H9 (cell line): Measurements from ENCODE around the gene ZDHHC13. TPM values are rescaled to one million over a fixed set of nuclear protein-coding genes. Genes with fewer than 3 reads are reported as not detected.

Experiments
- DNase-seq: peaks from one replicate; pipeline ENCODE4 v3.0.0-alpha.2; 2017
- H2AFZ ChIP-seq: one replicate; pipeline ENCODE4 v1.6.1; 2013; ENCODE audit warnings: mild to moderate bottlenecking, low read length, control low read depth, moderate library complexity
- H2AK5ac ChIP-seq: 2 replicates; pipeline ENCODE4 v1.6.1; 2013; ENCODE audit warnings: low read length, control low read depth, mixed read lengths; ENCODE audit not compliant: insufficient read length
- H2BK120ac ChIP-seq: one replicate; pipeline ENCODE4 v1.6.1; 2013; ENCODE audit warnings: low read depth, mild to moderate bottlenecking, low read length, control low read depth, inconsistent platforms; ENCODE audit not compliant: poor library complexity, severe bottlenecking
- H2BK12ac ChIP-seq: 2 replicates; pipeline ENCODE4 v1.6.1; 2013; ENCODE audit warnings: low read length, control low read depth, mixed read lengths, low read depth; ENCODE audit not compliant: insufficient read length
- H2BK15ac ChIP-seq: 2 replicates; pipeline ENCODE4 v1.6.1; 2013; ENCODE audit warnings: low read depth, low read length, control low read depth
- H2BK20ac ChIP-seq: one replicate; pipeline ENCODE4 v1.6.1; 2013; ENCODE audit warnings: low read depth, mild to moderate bottlenecking, low read length, control low read depth, inconsistent platforms; ENCODE audit not compliant: poor library complexity, severe bottlenecking
- H2BK5ac ChIP-seq: 2 replicates; pipeline ENCODE4 v1.6.1; 2013; ENCODE audit warnings: low read length, control low read depth, mixed read lengths; ENCODE audit not compliant: insufficient read length
- H3K14ac ChIP-seq: 2 replicates; pipeline ENCODE4 v1.6.1; 2013; ENCODE audit warnings: low read length, control low read depth; ENCODE audit not compliant: insufficient read depth
- H3K18ac ChIP-seq: 2 replicates; pipeline ENCODE4 v1.6.1; 2013; ENCODE audit warnings: low read depth, mild to moderate bottlenecking, mixed read lengths, low read length, control low read depth; ENCODE audit not compliant: insufficient read length
- H3K23ac ChIP-seq: 2 replicates; pipeline ENCODE4 v1.6.1; 2013; ENCODE audit warnings: low read length, control low read depth, mixed read lengths, low read depth; ENCODE audit not compliant: insufficient read length
- H3K23me2 ChIP-seq: 2 replicates; pipeline ENCODE4 v1.6.1; 2013; ENCODE audit warnings: low read depth, mild to moderate bottlenecking, mixed read lengths, low read length, control low read depth; ENCODE audit not compliant: insufficient read length, poor library complexity, severe bottlenecking
- H3K27ac ChIP-seq: 2 replicates; pipeline ENCODE4 v1.5.1; 2013; ENCODE audit warnings: low read length, control low read depth, mixed read lengths, low read depth; ENCODE audit not compliant: insufficient read length
- H3K27me3 ChIP-seq: 2 replicates; pipeline ENCODE4 v1.6.1; 2013; ENCODE audit warnings: low read length, control low read depth, inconsistent platforms; ENCODE audit not compliant: insufficient read depth
- H3K4ac ChIP-seq: 2 replicates; pipeline ENCODE4 v1.6.1; 2013; ENCODE audit warnings: low read depth, mild to moderate bottlenecking, control low read depth, inconsistent platforms, low read length, moderate library complexity
- H3K4me1 ChIP-seq: 2 replicates; pipeline ENCODE4 v1.6.1; 2013; ENCODE audit warnings: low read length, control low read depth, inconsistent platforms; ENCODE audit not compliant: insufficient read depth
- H3K4me2 ChIP-seq: 2 replicates; pipeline ENCODE4 v1.6.1; 2013; ENCODE audit warnings: low read length, control low read depth, mixed read lengths; ENCODE audit not compliant: insufficient read length, insufficient read depth
- H3K56ac ChIP-seq: 2 replicates; pipeline ENCODE4 v1.6.1; 2013; ENCODE audit warnings: low read depth, mild to moderate bottlenecking, mixed read lengths, low read length, control low read depth; ENCODE audit not compliant: insufficient read length
- H3K79me1 ChIP-seq: 2 replicates; pipeline ENCODE4 v1.6.1; 2013; ENCODE audit warnings: low read depth, mild to moderate bottlenecking, moderate library complexity, low read length, control low read depth, inconsistent platforms; ENCODE audit not compliant: insufficient read depth, poor library complexity, severe bottlenecking
- H3K79me2 ChIP-seq: 2 replicates; pipeline ENCODE4 v1.6.1; 2013; ENCODE audit warnings: low read length, control low read depth, inconsistent platforms; ENCODE audit not compliant: insufficient read depth
- H3K9ac ChIP-seq: 2 replicates; pipeline ENCODE4 v1.6.1; 2013; ENCODE audit warnings: low read length, control low read depth, mixed read lengths; ENCODE audit not compliant: insufficient read length; ENCODE audit errors: extremely low read depth
- H3K9me3 ChIP-seq: one replicate; pipeline ENCODE4 v1.6.1; 2013; ENCODE audit warnings: low read depth, low read length, inconsistent platforms; ENCODE audit not compliant: control insufficient read depth
- H3T11ph ChIP-seq: one replicate; pipeline ENCODE4 v1.6.1; 2013; ENCODE audit warnings: mild to moderate bottlenecking, low read length, control low read depth, inconsistent platforms
- H4K20me1 ChIP-seq: one replicate; pipeline ENCODE4 v1.6.1; 2013; ENCODE audit not compliant: control insufficient read depth, insufficient read length, insufficient read depth
- H4K5ac ChIP-seq: 2 replicates; pipeline ENCODE4 v1.6.1; 2013; ENCODE audit warnings: low read depth, mild to moderate bottlenecking, mixed read lengths, low read length, control low read depth; ENCODE audit not compliant: insufficient read length
- H4K8ac ChIP-seq: replicated peaks from 2 replicates; pipeline ENCODE4 v1.6.1; 2013; ENCODE audit warnings: low read length, control low read depth, mixed read lengths, low read depth; ENCODE audit not compliant: insufficient read length
- H4K91ac ChIP-seq: 2 replicates; pipeline ENCODE4 v1.6.1; 2013; ENCODE audit warnings: low read depth, mild to moderate bottlenecking, moderate library complexity, mixed read lengths, low read length, control low read depth; ENCODE audit not compliant: insufficient read length
- H3K27ac Mint-ChIP-seq, 3 experiments: 2 replicates in 2 of 3; 3 replicates in 1 of 3; pipeline ENCODE4 v1.8.0; 2020 to 2021; ENCODE audit warnings: mixed read lengths in 3 of 3, mild to moderate bottlenecking in 1 of 3, moderate library complexity in 1 of 3
- H3K27me3 Mint-ChIP-seq: 2 replicates; pipeline ENCODE4 v1.8.0; 2021; ENCODE audit warnings: low read depth, mild to moderate bottlenecking, moderate library complexity, mixed read lengths
- H3K36me3 Mint-ChIP-seq, 3 experiments: 2 replicates in 2 of 3; 3 replicates in 1 of 3; pipeline ENCODE4 v1.8.0; 2020 to 2021; ENCODE audit warnings: low read depth in 3 of 3, mixed read lengths in 3 of 3; ENCODE audit not compliant: insufficient read depth in 1 of 3
- H3K4me1 Mint-ChIP-seq, 2 experiments: 2 replicates each; pipeline ENCODE4 v1.8.0; 2020; ENCODE audit warnings: mixed read lengths in 2 of 2
- H3K4me3 Mint-ChIP-seq, 2 experiments: 2 replicates in 1 of 2; 3 replicates in 1 of 2; pipeline ENCODE4 v1.8.0; 2020 to 2021; ENCODE audit warnings: mild to moderate bottlenecking in 2 of 2, mixed read lengths in 2 of 2, moderate library complexity in 1 of 2
- H3K9me3 Mint-ChIP-seq, 2 experiments: 2 replicates in 1 of 2; 3 replicates in 1 of 2; pipeline ENCODE4 v1.8.0; 2020; ENCODE audit warnings: mild to moderate bottlenecking in 2 of 2, mixed read lengths in 2 of 2, moderate library complexity in 1 of 2
- CTCF ChIP-seq: fragments of 200-600 bp; sonication (generic); conservative IDR thresholded peaks from 3 replicates; pipeline ENCODE4 v1.8.0; 2021; ENCODE audit warnings: antibody characterized with exemption, mild to moderate bottlenecking
- WGBS: extraction: QIAGEN DNeasy Blood & Tissue Kit; methylation state at CpG from one replicate; pipeline ENCODE4 v1.1.7; 2013; ENCODE audit warnings: missing lambda C conversion rate, low lambda C conversion rate, mixed read lengths; ENCODE audit not compliant: insufficient read length; ENCODE audit errors: extremely low coverage; 5-methylcytosine and 5-hydroxymethylcytosine counted together
- total RNA-seq: library from RNA; stranded (reverse); gene quantifications from 2 replicates; pipeline ENCODE4 v1.2.1, GENCODE V29; 2021

The ZDHHC13 gene
- total RNA-seq, 1 experiment from 2014 or later = 20.9 TPM

- Histone ChIP-seq H3K79me1 (no peaks in the 10 kb centered on the region), H3K9ac (no peak overlapping the region), H3K79me2 (no peaks in the 10 kb centered on the region), H3K56ac (no peak overlapping the region), H2BK12ac (no peak overlapping the region), H3K23me2 (no peaks in the 10 kb centered on the region), H4K91ac (no peak overlapping the region), H4K5ac (no peak overlapping the region), H4K8ac (no peak overlapping the region), H3T11ph (no peak overlapping the region), H3K9me3 (no peaks in the 10 kb centered on the region), H3K14ac (no peak overlapping the region), H4K20me1 (no peaks in the 10 kb centered on the region), H2AFZ (no peak overlapping the region), H3K23ac (no peak overlapping the region), H2BK20ac (no peak overlapping the region), H3K4me1 (no peaks in the 10 kb centered on the region), H3K4me2 (no peak overlapping the region), H3K27ac (no peak overlapping the region), H3K4ac (no peak overlapping the region), H2BK15ac (no peak overlapping the region), H3K18ac (no peak overlapping the region), H2BK5ac (no peak overlapping the region), H3K27me3 (no peaks in the 10 kb centered on the region), H2BK120ac (no peak overlapping the region), H2AK5ac (no peak overlapping the region)
- peaks cover 6% of the 10 kb centered on the region for H3K27me3 Mint-ChIP-seq
- no peak overlapping the region for H3K27ac Mint-ChIP-seq
- no peak overlapping the region for H3K4me3 Mint-ChIP-seq
- no CpG with 5 or more reads among the region's 6 CpGs for WGBS
- H3K9me3 Mint-ChIP-seq = no peaks in the 10 kb centered on the region
- no peaks in the 10 kb centered on the region for H3K36me3 Mint-ChIP-seq
- DNase-seq = no peak
- no peak for TF ChIP-seq CTCF
- peaks cover 4 to 14% of the 10 kb centered on the region in 2 experiments for H3K4me1 Mint-ChIP-seq
These were observed 37.1 kb upstream of the ZDHHC13 start for GRCh38 chr11:19079643-19080440.
